HG03108 (cell line): ENCODE results near the gene PDE4D.
"Not testable (repeated sequence)": the region's sequence is repeated elsewhere in the genome, so short reads cannot be mapped to it uniquely, and the experiment has no call there.

Experiments
- ATAC-seq: cut with Tn5 transposase; IDR thresholded peaks from one replicate; pipeline ENCODE4 v1.9.1; 2021; ENCODE audit warnings: moderate library complexity; ENCODE audit not compliant: unreplicated experiment

Gene PDE4D

GRCh38 chr5:58967597-58968281 lies 925.8 kb downstream of the PDE4D start:
- no peak for ATAC-seq

- no peak for ATAC-seq
These were observed 927.7 kb downstream of the PDE4D start for GRCh38 chr5:58965677-58966414.

- no peak for ATAC-seq
These were observed 929.7 kb downstream of the PDE4D start for GRCh38 chr5:58963821-58964220.

GRCh38 chr5:58963361-58963760 lies 930.2 kb downstream of the PDE4D start:
- no peak for ATAC-seq

- ATAC-seq = no peak
These were observed 931.8 kb downstream of the PDE4D start for GRCh38 chr5:58961631-58962280.

- ATAC-seq = no peak
These were observed 934.8 kb downstream of the PDE4D start for GRCh38 chr5:58958701-58959100.

- not testable (repeated sequence) for ATAC-seq
These were observed 940.3 kb downstream of the PDE4D start for GRCh38 chr5:58953218-58953617.

GRCh38 chr5:58950224-58950623 lies 943.3 kb downstream of the PDE4D start:
- ATAC-seq = no peak

- no peak for ATAC-seq
These were observed 947.3 kb downstream of the PDE4D start for GRCh38 chr5:58946230-58946629.

- ATAC-seq = no peak
These were observed 949.3 kb downstream of the PDE4D start for GRCh38 chr5:58944221-58944620.

GRCh38 chr5:58940446-58940845 lies 953.1 kb downstream of the PDE4D start:
- ATAC-seq = no peak

- ATAC-seq = no peak
These were observed 953.9 kb downstream of the PDE4D start for GRCh38 chr5:58939664-58940063.

- no peak for ATAC-seq
These were observed 954.7 kb downstream of the PDE4D start for GRCh38 chr5:58938563-58939424.

- no peak for ATAC-seq
These were observed 956.4 kb downstream of the PDE4D start for GRCh38 chr5:58937031-58937681.

GRCh38 chr5:58934629-58935097 lies 958.9 kb downstream of the PDE4D start:
- no peak for ATAC-seq

GRCh38 chr5:58933891-58934628 lies 959.5 kb downstream of the PDE4D start:
- ATAC-seq = no peak

GRCh38 chr5:58932057-58932612 lies 961.4 kb downstream of the PDE4D start:
- ATAC-seq = no peak

- ATAC-seq = no peak
These were observed 963.0 kb downstream of the PDE4D start for GRCh38 chr5:58930520-58930919.

- ATAC-seq = no peak
These were observed 963.8 kb downstream of the PDE4D start for GRCh38 chr5:58929726-58930125.
